GM21529 (cell line): ENCODE results near the gene SMAGP.
"Not testable (repeated sequence)": the region's sequence is repeated elsewhere in the genome, so short reads cannot be mapped to it uniquely, and the experiment has no call there.

Source experiments
- ATAC-seq: cut with Tn5 transposase; IDR thresholded peaks from one replicate; pipeline ENCODE4 v1.9.1; 2021; ENCODE audit not compliant: unreplicated experiment

SMAGP gene

GRCh38 chr12:51265024-51265423, 5.2 kb downstream of the SMAGP start:
- ATAC-seq = no peak

- ATAC-seq = no peak
Measured at GRCh38 chr12:51264297-51264696, 5.9 kb downstream of the SMAGP start.

- no peak for ATAC-seq
Measured at GRCh38 chr12:51263341-51263740, 6.9 kb downstream of the SMAGP start.

- ATAC-seq = no peak
Measured at GRCh38 chr12:51262758-51263177, 7.4 kb downstream of the SMAGP start.

- ATAC-seq = not testable (repeated sequence)
Measured at GRCh38 chr12:51259600-51259999, 10.6 kb downstream of the SMAGP start.

- ATAC-seq = no peak
Measured at GRCh38 chr12:51254536-51254935, 15.7 kb downstream of the SMAGP start.

- ATAC-seq = no peak
Measured at GRCh38 chr12:51253276-51253675, 16.9 kb downstream of the SMAGP start.

- no peak for ATAC-seq
Measured at GRCh38 chr12:51247523-51248206, 22.6 kb downstream of the SMAGP start.

- ATAC-seq = no peak
Measured at GRCh38 chr12:51246254-51246853, 23.9 kb downstream of the SMAGP start.

GRCh38 chr12:51245476-51246253, 24.6 kb downstream of the SMAGP start:
- ATAC-seq = no peak

GRCh38 chr12:51244269-51244668, 25.9 kb downstream of the SMAGP start:
- ATAC-seq = no peak

GRCh38 chr12:51242876-51243275, 27.3 kb downstream of the SMAGP start:
- no peak for ATAC-seq

- ATAC-seq = no peak
Measured at GRCh38 chr12:51242120-51242519, 28.1 kb downstream of the SMAGP start.

- ATAC-seq = no peak
Measured at GRCh38 chr12:51240971-51241370, 29.2 kb downstream of the SMAGP start.

GRCh38 chr12:51238510-51239334, 31.5 kb downstream of the SMAGP start, which contains the start of gene DAZAP2:
Gene DAZAP2 (plus strand): TSS chr12:51238826. CDS start chr12:51238908, 82 bp downstream.
- peak; percentile 91 for ATAC-seq

- peak; percentile 7 for ATAC-seq
Measured at GRCh38 chr12:51238037-51238509, 32.1 kb downstream of the SMAGP start.

- no peak for ATAC-seq
Measured at GRCh38 chr12:51234530-51234929, 35.7 kb downstream of the SMAGP start.

GRCh38 chr12:51232642-51233041, 37.6 kb downstream of the SMAGP start:
- no peak for ATAC-seq

GRCh38 chr12:51229116-51229809, 41.0 kb downstream of the SMAGP start:
- no peak for ATAC-seq

- no peak for ATAC-seq
Measured at GRCh38 chr12:51227962-51228361, 42.3 kb downstream of the SMAGP start.
